Stimulated activated CD8-positive, alpha-beta memory T cell treated with anti-CD3 and anti-CD28 coated beads, Interleukin-4, amount 100 ng/mL, for 24 hours (primary cell): ENCODE measurements around the gene ADAM17.

Experiments
- DNase-seq: peaks from one replicate; pipeline ENCODE4 v3.0.0-alpha.2; 2020; ENCODE audit warnings: low read depth

ADAM17 gene

DNA sequence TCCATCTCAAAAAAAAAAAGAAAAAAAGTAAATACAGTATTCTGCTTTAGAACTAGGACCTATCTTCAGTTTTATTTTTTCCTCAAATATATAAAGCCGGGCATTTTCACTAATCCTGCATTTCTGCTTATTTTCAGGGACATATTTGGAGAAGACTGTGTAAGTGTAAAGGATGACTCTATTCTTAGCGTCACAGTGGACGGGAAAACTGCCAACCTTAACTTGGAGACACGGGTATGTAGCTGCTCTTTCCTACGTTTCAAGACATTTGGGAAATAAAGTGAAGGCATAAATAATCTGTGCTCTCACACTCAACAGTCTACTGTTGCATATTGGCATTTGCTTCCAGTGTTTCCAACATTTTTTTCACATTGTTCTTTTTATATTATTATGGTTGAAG lies 84.4 kb downstream of the ADAM17 start:
- DNase-seq, result no peak

DNA sequence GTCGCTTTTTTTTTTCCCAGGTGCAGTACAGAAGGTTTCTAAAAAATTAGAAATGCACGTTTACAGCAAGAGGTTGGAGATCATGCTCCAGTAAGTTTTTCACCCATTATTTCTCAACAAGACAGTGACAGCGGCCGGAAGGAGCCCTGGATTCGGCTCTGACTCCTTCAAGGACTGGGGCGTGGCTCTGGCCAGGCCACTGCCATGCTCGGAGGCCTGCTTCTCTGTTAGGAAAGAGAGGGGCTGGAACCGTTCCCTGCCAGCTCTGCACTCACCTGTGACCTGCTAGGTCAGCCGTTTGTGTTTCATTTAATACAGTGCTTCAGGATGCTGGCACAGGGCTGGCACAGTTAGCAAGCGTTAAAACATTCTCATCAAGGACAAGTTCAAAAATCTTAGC lies 87.9 kb downstream of the ADAM17 start:
- DNase-seq, result no peak

DNA sequence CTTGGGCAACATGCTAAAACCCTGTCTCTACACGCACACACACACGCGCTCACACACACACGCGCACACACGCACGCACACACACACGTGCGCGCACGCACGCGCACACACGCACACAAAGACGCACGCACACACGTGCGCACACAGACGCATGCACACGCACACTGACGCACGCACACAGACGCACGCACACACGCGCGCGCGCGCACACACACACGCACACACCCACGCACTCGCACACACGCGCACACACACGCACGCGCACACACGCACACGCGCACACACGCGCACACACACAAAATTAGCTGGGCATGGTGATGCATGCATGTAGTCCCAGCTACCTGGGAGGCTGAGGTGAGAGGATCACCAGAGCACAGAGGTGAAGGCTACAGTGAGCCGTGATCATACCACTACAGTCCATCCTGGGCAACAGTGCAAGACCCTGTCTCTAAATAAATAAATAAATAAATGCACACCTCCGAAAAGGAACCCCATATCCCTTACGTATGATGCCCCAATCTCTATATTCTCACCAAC lies 89.4 kb downstream of the ADAM17 start:
- no peak for DNase-seq

DNA sequence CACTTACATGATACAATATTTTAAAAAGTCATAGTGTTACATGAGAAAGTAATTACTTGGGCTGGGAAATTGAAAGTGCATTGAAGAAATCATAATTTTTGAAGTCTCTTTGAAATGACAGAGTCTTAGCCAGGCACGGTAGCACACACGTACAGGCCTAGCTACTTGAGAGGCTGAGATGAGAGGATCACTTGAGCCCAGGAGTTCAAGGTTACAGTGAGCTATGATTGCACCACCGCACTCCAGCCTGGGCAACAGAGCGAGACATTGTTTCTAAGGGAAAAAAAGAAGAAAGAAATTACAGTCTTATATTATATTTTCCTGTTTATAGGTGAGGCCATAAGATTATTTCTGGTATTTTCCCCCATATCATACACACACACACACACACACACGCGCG lies 90.5 kb downstream of the ADAM17 start:
- no peak for DNase-seq

DNA sequence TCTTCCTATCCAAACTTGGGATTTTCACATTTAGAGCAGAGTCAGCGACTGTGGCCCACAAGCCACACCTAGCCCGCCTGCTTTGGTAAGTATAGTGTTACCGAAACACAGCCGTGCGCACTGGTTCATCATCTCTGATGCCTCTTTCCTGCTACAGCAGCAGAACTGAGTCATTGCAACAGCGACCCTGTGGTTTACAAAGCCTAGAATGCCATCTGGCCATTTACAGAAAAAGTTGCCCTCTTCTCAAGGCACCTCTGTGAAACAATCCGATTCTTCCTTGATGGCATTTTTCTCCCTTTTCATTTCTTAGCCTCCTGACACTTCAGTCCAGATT lies 92.0 kb downstream of the ADAM17 start:
- no peak for DNase-seq

DNA sequence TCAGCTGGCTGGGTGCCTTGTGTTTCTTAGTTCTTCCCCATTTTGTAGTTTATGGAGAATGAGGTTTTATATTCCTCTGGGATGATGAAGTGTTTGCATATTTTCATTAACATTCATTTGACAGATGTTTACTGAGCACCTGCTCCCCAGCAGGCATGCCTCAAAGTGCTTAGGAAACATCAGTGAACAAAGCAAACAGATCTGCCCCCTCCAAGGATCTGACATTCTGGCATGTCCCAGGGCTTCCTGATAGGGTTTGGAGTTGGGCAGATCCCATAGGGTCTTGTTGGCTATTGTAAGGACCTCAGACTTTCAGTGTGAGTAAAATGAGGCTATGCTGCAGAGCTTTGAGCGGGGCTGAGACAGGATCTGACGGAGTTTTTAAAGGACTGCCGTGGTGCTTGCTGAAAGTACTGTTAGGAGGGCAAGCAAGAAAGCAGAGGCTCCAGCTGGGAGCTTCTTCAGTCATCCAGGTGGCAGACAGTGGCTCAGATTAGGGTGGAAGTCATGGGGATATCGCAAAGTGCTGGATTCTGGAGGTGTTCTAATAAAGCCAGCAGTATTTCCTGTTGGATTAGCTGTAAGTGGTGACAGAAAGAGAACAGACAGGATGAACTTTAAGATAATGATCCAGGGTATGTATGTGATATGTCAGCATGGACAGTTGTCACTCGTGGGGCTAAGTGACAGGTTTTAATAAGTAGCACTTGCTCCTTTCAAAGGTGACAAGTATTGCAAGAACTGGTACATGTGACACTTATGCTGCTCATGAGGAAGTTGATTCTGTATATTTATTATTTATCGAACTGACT lies 92.5 kb downstream of the ADAM17 start:
- DNase-seq, result no peak

DNA sequence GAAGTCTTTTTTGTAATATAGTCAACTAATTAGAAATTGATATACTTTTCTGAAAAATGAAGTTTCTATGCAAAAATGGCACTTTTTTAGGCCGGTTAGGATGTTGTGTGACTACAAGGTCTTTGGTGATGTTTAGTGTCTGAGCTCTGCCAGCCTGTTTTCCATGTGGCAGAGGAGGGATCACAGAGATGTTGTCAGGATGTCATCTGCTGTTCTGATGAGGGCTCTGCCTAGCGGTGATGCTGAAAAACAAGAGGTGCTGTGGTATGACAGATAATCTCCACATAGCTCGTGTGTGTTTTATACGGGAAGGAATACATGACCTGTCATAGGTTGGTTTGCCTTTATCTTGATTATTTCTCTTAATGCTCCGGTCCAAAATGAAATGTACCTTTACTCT lies 93.3 kb downstream of the ADAM17 start:
- no peak for DNase-seq

DNA sequence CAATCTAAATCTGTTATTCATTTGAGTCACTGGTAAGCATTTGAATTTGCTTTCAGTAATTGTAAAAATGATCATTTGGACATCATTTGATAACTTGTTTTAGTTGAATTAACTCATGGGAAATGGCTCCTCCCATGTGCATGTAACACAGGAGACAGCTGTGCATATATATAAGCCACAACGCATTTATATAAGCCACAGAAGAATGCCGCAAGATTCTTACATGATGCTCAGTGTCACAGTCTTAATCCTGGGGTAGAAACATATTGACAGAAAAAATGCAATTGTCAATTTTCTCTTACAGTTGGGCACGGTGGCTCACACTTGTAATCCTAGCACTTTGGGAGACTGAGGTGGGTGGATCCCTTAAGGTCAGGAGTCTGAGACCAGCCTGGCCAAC lies 94.6 kb downstream of the ADAM17 start:
- no peak for DNase-seq

DNA sequence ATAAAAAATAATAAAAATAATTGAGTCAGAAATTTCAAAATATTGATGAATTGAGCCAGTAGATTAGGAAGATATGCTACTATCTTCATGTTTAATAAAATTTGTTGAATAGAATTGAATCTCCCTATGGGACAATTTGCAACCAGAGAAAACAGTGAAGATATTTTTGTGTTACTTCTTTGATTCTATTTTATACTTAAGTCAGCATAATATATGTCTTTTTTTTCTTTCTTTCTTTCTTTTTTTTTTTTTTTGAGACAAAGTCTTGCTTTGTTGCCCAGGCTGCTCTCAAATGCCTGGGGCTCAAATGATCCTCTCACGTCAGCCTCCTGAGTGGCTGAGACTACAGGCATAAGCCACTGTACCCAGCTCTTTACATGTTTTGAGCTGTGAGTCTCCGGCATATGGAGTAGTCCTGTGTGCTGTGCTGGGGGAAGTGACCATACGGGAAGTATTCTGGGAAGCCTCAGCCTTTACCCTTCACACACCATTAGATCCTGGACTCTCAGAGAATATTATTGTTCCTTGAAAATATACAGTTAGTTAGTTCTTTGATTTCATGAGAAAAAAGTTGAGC lies 95.1 kb downstream of the ADAM17 start:
- no peak for DNase-seq

DNA sequence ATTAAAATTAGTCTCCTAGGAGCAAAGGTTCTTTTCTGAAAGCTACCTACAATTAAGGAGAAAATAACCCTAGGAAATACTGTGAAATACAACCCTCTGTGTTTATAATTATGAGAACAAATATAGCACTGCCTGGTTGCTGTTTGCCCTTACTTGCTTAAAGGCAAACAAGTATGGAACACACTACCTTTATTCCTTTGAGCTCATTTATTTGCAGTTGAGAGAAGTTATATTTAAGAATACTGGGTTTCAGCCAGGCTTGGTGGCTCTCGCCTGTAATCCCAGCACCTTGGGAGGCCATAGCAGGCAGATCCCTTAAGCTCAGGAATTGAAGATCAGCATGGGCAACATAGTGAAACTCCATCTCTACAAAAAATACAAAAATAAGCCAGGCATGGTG lies 104.4 kb downstream of the ADAM17 start:
- no peak for DNase-seq

DNA sequence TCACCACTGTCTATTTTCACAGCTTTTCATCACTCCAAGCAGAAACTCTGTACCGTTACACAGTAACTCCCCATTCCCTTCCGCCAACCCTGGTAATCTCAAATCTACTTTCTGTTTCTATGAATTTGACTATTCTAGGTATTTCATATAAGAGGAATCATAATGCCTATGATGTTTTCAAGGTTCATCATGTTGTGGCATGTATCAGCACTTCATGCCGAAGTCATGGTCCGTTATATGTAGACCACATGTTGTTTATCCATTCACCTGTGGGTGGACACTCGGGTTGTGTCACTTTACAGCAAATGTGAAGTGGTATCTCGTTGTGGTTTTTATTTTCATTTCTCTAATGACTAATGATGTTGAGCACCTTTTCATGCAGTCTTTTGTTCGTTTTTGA lies 110.5 kb downstream of the ADAM17 start:
- DNase-seq, result no peak

DNA sequence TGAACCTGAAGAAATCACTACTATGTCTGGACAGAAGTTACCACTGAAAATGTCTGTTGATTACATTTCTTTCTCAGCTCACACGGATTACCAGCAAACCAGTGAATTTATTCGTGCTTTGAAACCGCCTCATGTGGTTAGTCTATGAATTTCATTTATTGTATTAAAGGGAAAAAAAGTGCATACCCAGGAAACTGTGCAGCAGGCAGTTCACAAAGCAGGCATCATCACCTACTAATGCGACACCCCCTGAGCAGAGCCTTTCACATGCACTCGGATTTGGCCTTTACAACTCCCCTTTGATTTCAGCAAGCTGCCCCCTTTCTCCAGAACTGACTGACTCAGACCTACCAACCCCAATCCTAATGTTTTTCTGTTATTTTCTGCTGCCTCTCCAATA lies 112.1 kb downstream of the ADAM17 start:
- no peak for DNase-seq

DNA sequence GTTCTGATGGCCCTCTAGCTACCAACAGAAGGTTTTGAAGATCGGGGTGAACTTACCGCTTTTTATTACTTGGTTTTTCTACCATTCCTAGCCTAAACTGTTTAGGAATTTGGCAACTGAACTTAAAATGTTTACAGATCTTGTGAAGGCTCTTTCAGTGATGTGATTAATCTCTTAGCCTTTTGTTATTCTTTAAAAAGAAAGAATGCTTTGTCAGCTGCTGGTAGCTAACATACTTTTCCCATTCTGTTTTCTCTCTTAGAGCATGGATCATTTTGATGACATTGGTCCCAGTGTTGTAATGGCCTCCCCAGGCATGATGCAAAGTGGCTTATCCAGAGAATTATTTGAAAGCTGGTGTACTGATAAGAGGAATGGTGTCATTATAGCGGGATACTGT lies 114.1 kb downstream of the ADAM17 start:
- DNase-seq, result no peak

DNA sequence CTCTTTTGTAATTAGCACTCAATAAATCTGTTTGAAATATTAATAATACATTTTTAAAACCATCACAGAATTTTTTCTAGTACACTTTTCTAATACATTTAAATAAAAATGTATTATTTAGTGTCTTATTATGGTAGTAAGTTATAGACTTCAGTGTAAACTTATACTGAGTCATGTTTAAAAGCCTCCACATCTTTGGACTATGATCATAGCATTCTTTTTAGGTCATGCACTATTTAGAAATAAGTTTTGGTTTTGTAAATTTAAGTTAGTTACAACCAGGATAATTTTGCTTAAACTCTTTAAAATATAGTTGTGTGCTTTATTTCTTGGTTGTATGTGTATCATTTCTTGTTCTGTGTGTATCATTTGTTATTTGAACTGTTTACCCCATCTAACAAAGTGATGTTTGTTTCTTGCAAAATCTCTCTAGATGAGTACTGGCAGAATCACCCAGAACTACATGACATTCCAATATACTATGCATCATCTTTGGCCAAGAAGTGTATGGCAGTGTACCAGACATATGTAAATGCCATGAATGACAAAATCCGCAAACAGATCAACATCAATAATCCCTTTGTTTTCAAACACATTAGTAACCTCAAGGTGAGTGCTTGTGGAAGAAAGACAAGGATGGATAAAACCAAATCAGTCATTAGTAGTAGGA lies 115.4 kb downstream of the ADAM17 start:
- DNase-seq, result no peak

DNA sequence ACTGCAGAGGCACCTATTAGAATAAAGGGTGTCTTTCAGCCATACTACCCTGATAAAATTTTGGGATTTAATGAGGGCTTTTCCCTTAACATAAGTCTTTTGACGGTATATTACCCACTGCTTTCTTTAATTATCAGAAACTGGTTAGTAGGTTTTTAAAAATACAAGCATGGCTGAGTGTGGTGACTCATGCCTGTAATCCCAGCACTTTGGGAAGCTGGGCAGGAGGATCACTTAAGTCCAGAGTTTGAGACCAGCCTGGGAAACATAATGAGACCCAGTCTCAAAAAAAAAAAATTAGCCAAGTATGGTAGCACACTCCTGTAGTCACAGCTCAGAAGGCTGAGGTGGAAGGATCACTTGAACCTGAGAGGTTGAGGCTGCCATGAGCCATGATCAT lies 116.1 kb downstream of the ADAM17 start:
- DNase-seq, result no peak
